Effector memory CD8-positive, alpha-beta T cell (primary cell): Measurements from ENCODE around the gene PJA1.
A peak's percentile ranks its signal among the peaks of the same experiment; 100 is the strongest.

Experiments
- ATAC-seq: fragments of 150-1000 bp; cut with Tn5 transposase; replicated peaks from 2 replicates; pipeline ENCODE4 v1.10.0; 2021; ENCODE audit warnings: mild to moderate bottlenecking, moderate library complexity
- DNase-seq, 3 experiments: peaks; one replicate each; pipeline ENCODE4 v3.0.0; 2021
- H3K27ac Mint-ChIP-seq, 2 donors: one replicate each; pipeline ENCODE4 v1.8.0; 2022; ENCODE audit warnings: mild to moderate bottlenecking in 2 of 2, mixed read lengths in 2 of 2, moderate library complexity in 2 of 2
- H3K27me3 Mint-ChIP-seq, 2 donors: one replicate each; pipeline ENCODE4 v1.8.0; 2022; ENCODE audit warnings: mixed read lengths in 2 of 2
- H3K36me3 Mint-ChIP-seq: one replicate; pipeline ENCODE4 v1.8.0; 2022; ENCODE audit warnings: mild to moderate bottlenecking, moderate library complexity, mixed read lengths; ENCODE audit not compliant: insufficient read depth
- H3K4me1 Mint-ChIP-seq, 2 donors: one replicate each; pipeline ENCODE4 v1.8.0; 2022; ENCODE audit warnings: low read depth in 2 of 2, mixed read lengths in 2 of 2
- H3K4me3 Mint-ChIP-seq, 2 donors: one replicate each; pipeline ENCODE4 v1.8.0; 2022; ENCODE audit warnings: mild to moderate bottlenecking in 2 of 2, mixed read lengths in 2 of 2, moderate library complexity in 2 of 2
- H3K9me3 Mint-ChIP-seq, 2 donors: one replicate each; pipeline ENCODE4 v1.8.0; 2022; ENCODE audit warnings: mixed read lengths in 2 of 2

Gene PJA1

DNA sequence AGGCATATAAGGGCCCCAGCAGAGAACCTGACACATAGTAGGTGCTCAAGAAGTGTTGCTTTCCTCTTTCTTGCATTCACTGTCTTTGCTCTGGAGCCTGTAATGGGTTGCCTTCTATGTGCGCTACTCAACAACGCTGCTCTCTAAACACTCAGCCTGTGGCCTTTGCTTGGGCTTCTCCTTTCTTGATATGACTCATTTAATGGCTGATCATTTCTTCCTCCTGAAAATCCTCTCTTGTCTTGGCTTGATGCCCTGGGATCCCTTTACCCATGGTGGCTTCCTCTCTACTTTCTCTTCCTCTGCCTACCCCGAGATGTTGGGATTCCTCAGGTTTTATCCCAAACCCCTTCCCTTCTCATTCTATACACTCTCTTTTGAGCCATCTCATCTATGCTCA, 19.9 kb upstream of the PJA1 start:
- no peaks in the 10 kb centered on the region for H3K9me3 Mint-ChIP-seq
- ATAC-seq, result no peak
- no peak for DNase-seq
- no peak overlapping the region for H3K27ac Mint-ChIP-seq
- H3K4me3 Mint-ChIP-seq, result no peak overlapping the region
- peaks cover 4 to 9% of the 10 kb centered on the region in 2 donors for H3K27me3 Mint-ChIP-seq
- H3K36me3 Mint-ChIP-seq, result peaks cover 3% of the 10 kb centered on the region
- no peaks in the 10 kb centered on the region for H3K4me1 Mint-ChIP-seq

DNA sequence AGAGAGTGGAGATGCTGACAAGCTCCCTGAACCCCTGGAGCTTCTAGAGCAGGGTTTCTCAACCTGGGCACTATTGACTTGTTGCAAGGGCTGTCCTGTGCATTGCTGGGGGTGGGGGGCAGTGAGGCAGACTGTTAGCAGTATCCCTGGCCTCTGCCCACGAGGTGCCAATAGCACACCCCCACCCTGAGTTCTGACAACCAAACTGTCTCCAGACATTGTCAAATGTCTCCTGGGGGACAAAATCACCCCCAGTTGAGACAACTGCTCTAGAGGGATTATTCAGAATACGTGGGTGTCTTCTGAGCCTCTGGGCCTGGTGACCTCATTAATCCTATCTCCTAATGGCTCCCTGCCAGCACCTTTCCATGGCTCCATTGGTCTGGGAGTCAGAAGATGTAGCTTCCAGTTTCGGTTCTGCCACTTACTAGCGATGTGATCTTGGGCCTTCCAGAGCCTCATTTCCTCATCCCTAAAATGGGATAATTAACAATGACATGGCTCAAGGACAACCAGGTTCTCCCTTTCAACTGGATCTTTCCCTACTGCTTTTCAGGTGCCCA, 17.6 kb upstream of the PJA1 start:
- Mint-ChIP-seq H3K36me3 (peaks cover 3% of the 10 kb centered on the region), H3K27ac (no peak overlapping the region), H3K9me3 (no peaks in the 10 kb centered on the region), H3K27me3 (peaks cover 9 to 15% of the 10 kb centered on the region in 2 donors), H3K4me3 (no peak overlapping the region), H3K4me1 (peaks cover 0 to 2% of the 10 kb centered on the region in 2 donors)
- DNase-seq, result no peak
- ATAC-seq, result no peak

DNA sequence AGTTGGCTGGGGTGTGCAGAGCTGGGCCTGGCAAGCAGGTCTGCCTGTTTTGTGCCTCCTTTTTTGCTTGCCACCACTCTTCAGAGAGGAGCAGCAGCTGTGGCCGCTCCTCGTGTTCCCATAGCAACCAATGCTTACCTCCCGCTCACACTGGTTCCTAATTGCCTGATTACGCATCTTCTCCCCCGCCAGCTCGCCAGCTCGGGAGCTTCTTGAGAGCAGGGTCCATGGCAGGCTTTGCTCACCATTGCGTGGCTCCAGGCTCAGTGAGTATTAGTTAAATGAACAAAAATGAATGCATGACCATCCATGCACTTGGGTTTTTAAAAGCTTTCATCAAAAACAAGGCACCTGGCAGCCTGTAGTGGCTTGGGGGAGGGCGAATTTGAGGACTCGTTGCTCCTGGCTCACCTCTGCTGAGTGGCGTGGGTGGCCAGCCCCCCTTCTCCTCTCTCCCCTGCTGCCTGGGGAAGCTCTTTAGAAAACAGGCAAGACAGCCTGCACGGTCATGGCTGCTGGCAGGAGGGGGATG, 14.2 kb upstream of the PJA1 start:
- H3K27ac Mint-ChIP-seq, result no peak overlapping the region
- ATAC-seq (no peak), DNase-seq (no peak)
- H3K27me3 Mint-ChIP-seq, result peaks cover 9 to 15% of the 10 kb centered on the region in 2 donors
- peaks cover 0 to 2% of the 10 kb centered on the region in 2 donors for H3K4me1 Mint-ChIP-seq
- H3K9me3 Mint-ChIP-seq, result no peaks in the 10 kb centered on the region
- no peak overlapping the region for H3K4me3 Mint-ChIP-seq
- no peaks in the 10 kb centered on the region for H3K36me3 Mint-ChIP-seq

DNA sequence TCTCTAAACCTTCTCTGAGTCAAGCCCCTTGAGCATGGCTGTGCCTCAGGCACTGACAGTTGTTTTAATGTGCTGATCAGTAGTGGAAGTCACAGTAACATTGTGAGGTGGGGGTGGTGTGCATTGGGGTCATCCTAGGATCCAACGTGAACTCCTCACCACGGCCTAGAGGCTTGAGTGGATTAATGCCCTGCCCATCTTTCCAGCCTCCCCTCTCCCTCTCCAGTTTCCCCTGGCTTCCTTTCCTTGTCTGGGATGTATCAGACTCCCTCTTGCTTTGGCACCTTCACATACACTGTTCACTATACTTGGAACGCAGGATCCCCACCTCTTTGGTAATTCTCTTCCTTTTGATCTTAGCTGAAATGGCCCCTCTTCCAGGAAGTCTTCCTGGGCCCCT, 13.3 kb upstream of the PJA1 start:
- DNase-seq, result no peak
- Mint-ChIP-seq H3K27me3 (peaks cover 9 to 15% of the 10 kb centered on the region in 2 donors), H3K36me3 (no peaks in the 10 kb centered on the region), H3K9me3 (no peaks in the 10 kb centered on the region), H3K27ac (no peak overlapping the region), H3K4me3 (no peak overlapping the region), H3K4me1 (peaks cover 0 to 2% of the 10 kb centered on the region in 2 donors)
- ATAC-seq, result no peak

DNA sequence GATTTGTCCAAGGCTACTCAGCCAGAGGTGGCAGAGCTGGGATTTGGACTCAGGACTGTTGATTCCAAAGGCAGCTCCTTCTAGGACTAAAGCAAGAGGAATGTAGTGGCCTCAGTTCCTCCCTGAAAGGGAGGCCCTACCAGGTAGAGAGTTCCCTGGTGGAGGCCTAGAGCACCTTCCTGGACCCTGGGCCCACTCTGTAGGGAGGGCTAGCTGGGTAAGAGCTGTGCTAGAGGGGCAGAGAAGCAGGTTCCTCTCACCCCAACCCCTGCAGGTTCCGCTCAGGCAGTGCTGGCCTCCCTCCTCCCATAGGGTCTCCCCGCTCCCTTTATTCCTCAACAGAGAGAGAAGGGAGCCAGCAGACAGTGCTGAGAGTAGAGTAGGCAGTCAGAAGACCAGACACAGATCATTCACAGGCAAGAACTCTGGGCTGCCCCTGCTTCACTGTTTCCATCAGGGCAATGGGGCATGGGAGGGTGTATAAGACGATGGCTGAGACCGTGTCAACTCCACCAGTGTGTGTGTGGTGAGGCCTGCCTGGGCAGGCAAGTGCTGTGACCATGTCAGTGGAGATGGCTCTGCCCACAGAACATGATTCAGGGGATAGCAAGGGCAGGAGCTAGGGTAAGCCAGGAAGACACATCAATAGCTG, 12.4 kb upstream of the PJA1 start:
- no peak for ATAC-seq

DNA sequence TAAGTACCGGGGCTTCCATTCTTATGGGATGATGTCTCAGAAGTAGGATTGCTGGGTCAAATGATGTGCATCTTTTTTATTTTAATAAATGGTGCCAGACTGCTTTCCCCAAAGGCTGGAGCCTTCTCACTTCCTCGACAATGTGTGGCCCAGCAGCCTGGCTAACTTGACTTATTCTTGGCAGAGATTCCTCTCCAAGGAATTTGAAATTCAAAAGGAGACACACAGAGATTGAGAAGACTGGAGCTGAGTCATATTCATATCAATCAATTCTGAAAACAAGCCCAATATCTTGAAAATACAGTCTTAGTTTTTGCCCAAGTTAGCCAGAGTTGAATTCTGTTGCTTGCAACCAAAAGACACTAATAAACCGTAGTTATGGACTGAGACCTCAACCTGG, 10.8 kb upstream of the PJA1 start:
- Mint-ChIP-seq H3K4me3 (no peak overlapping the region), H3K36me3 (no peaks in the 10 kb centered on the region), H3K27me3 (peaks cover 9 to 15% of the 10 kb centered on the region in 2 donors), H3K9me3 (no peaks in the 10 kb centered on the region), H3K4me1 (peaks cover 0 to 2% of the 10 kb centered on the region in 2 donors), H3K27ac (no peak overlapping the region)
- ATAC-seq (no peak), DNase-seq (no peak)

More for the DNA sequence above, 12.4 kb upstream of the PJA1 start:
- H3K27ac Mint-ChIP-seq, result no peak overlapping the region
- H3K36me3 Mint-ChIP-seq, result no peaks in the 10 kb centered on the region
- peaks cover 9 to 15% of the 10 kb centered on the region in 2 donors for H3K27me3 Mint-ChIP-seq
- H3K4me1 Mint-ChIP-seq, result peaks cover 0 to 2% of the 10 kb centered on the region in 2 donors
- H3K4me3 Mint-ChIP-seq, result no peak overlapping the region
- no peaks in the 10 kb centered on the region for H3K9me3 Mint-ChIP-seq
- DNase-seq, result no peak

DNA sequence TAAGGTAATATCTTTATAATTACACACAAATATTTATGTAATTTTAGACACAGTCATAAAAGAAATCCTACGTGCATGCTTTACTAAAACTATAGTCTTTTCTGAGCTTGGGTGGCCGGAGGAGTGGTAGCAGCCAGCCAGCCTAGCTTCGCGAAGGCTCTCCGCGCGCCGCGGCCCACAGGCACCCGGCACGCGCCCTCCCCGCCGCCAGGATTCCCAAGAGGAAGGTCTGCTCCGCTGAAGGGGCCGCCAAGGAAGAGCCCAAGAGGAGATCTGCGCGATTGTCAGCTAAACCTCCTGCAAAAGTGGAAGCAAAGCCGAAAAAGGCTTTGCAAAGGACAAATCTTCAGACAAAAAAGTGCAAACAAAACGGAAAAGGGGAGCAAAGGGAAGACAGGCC, 8.7 kb upstream of the PJA1 start:
- H3K4me3 Mint-ChIP-seq, result no peak overlapping the region
- no peaks in the 10 kb centered on the region for H3K9me3 Mint-ChIP-seq
- H3K27ac Mint-ChIP-seq, result no peak overlapping the region
- no peaks in the 10 kb centered on the region for H3K36me3 Mint-ChIP-seq
- no peak for DNase-seq
- no peak for ATAC-seq
- H3K27me3 Mint-ChIP-seq, result no peaks in the 10 kb centered on the region
- H3K4me1 Mint-ChIP-seq, result no peaks in the 10 kb centered on the region

DNA sequence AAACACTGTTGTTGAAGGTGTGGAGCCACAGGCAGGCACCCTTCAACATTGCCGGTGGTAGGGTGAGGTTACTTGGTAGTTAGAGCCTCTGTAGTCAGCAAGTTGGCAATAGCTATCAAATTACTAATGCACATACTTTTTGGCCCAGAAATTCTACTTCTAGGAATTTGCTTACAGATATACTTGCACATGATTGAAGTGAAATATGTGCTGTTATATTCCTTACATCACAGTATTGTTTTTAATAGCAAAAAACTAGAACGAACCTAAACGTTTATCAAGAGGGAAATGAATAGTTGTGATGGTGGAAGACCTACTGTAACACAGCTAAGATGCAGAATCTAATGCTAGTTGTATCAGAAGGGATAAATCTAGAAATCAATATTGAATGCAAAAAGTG, 7.7 kb upstream of the PJA1 start:
- no peaks in the 10 kb centered on the region for H3K9me3 Mint-ChIP-seq
- no peaks in the 10 kb centered on the region for H3K27me3 Mint-ChIP-seq
- no peak overlapping the region for H3K27ac Mint-ChIP-seq
- no peaks in the 10 kb centered on the region for H3K36me3 Mint-ChIP-seq
- H3K4me3 Mint-ChIP-seq, result no peak overlapping the region
- no peak for DNase-seq
- no peak for ATAC-seq
- no peaks in the 10 kb centered on the region for H3K4me1 Mint-ChIP-seq

DNA sequence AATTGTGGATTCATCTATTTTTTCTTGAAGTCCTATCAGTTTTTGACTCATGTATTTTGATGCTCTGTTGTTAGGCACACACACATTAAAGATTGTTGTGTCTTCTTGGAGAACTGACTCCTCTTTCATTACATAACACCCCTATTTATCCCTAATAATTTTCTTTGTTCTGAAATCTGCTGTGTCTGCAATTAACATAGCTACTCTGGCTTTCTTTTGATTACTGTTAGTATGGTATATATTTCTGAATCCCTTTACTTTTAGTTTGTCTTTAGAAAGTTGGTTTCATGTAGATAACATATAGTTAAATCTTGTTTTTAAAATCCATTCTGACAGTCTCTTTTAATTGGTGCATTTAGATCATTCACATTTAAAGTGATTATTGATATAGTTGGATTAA, 5.1 kb upstream of the PJA1 start:
- ATAC-seq, result no peak
- Mint-ChIP-seq H3K36me3 (peaks cover 2% of the 10 kb centered on the region), H3K9me3 (no peaks in the 10 kb centered on the region), H3K27ac (no peak overlapping the region), H3K4me1 (no peaks in the 10 kb centered on the region), H3K27me3 (no peaks in the 10 kb centered on the region), H3K4me3 (no peak overlapping the region)
- no peak for DNase-seq

DNA sequence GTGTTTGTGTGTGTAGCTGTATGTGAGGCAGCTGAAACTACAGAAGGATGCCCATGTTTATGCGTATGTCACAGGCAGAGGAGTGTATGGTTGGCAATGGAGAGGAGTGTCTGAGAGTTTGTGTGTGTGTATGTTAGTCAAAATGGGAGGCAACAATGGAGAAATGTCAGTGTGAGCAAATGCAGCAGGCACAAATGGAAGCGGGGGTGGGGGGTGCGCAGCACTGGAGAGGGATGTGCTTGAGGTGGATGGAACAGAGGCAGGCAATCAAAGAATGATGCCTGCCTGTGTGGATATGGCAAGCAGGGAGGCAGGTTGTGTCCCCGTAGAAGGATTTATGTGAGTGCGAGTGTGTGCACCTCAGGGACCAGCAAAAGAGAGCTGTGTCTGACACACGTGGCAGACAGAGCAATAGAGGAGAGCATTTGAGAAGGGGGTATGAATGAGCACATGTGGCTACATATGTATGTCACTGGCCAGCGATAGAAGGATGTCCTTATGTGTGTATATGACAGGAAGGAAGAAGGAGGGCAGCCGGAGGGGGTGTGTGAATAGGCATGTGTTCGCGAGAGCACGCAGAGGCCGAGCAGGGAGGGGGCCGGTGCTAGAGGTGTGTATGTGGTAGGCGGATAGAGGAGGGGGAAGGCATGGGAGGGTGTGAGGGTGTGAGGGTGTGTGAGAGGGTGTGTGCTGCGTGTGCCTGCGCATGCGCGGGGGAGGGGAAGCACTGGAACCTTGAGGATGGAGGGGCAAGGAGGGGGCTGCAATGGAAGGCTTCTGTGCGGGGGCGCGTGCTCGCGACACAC, 1.1 kb downstream of the PJA1 start:
- peak; percentile 36 to 46 (median 37) for DNase-seq
- Mint-ChIP-seq H3K9me3 (no peaks in the 10 kb centered on the region), H3K4me3 (peak overlapping the region; percentile 78 to 90), H3K36me3 (peaks cover 13% of the 10 kb centered on the region), H3K4me1 (peaks cover 27 to 36% of the 10 kb centered on the region in 2 donors), H3K27me3 (no peaks in the 10 kb centered on the region), H3K27ac (peak overlapping the region; percentile 86 to 87)
- ATAC-seq, result peak; percentile 78

DNA sequence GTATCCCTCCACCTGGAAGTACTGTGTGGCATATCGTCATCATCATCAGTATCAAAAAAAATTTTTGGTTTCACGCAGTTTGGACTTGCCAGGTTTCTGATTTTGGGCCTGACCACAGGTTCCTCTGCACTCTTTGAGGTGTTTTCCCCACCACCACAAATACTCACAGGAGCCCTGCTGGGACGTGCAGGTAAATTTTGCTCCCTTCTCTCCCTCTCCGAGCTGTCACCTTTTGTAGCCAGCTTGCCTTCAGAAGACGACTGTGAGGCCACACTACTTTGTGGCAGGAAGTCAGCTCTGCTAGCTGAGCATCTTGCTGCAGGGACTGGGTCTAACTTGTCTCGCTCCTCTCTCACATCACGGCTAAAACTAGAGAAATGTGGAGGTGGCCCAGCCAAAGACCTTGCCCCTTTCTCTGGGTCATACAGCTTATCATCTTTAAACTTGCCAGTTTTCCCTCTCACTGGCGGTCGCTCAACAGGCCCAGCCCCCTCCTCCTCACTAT, 2.8 kb downstream of the PJA1 start:
- Mint-ChIP-seq H3K27ac (peak overlapping the region; percentile 60 to 86), H3K4me1 (peaks cover 27 to 36% of the 10 kb centered on the region in 2 donors), H3K9me3 (no peaks in the 10 kb centered on the region), H3K4me3 (peak overlapping the region in 1 of 2 donors; percentile 90), H3K36me3 (peaks cover 13% of the 10 kb centered on the region), H3K27me3 (no peaks in the 10 kb centered on the region)
- ATAC-seq, result peak; percentile 8
- no peak for DNase-seq

DNA sequence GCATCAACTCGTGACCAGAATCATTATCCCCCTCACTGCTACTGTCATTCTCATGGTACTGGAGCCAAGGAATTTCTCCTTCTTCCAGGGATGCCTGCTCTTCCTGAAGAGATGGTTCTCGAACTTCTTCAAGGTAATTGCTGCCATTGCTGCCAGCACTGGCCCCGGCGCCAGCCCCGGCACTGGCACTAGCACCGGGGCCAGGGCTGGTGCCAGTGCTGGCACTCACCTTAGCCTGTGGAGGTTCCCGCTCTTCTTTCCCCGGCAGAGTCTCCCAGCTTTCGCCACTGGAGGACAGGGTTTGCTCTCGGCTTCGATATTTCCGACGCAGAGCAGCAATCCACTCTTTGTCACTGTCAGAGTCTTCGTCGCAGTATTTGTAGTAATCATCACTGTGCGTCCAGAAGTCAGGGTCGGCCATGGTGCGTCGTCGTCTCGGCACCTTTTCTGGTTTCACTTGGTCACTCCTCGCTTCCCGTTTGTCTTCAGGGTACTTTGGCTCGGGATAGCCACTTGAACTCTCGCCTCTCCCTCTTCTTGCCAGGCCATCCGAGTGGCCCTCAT, 3.4 kb downstream of the PJA1 start:
- Mint-ChIP-seq H3K4me3 (no peak overlapping the region), H3K9me3 (no peaks in the 10 kb centered on the region), H3K27ac (peak overlapping the region; percentile 60 to 86), H3K36me3 (peaks cover 13% of the 10 kb centered on the region), H3K4me1 (peaks cover 27 to 36% of the 10 kb centered on the region in 2 donors), H3K27me3 (no peaks in the 10 kb centered on the region)
- ATAC-seq, result no peak
- DNase-seq, result no peak

DNA sequence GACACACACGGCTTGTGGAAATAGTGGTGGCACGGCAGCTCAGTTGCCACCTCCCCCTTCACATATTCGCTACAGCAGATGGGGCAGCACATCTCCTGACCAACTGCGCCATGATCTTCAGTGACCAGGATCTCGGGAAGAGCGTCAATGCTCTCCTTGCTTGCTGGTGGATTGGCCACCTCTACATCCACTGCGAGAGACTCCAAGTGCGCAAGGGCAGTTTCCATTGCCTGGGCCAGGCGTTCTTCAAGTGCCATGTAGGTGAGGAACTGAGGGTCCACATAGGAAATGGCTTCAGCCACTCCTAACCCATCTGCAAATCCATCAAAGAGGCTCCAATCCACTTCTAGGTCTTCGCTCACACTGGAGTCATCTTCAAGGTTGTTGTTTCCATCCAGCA, 3.9 kb downstream of the PJA1 start:
- DNase-seq (no peak), ATAC-seq (no peak)
- H3K4me3 Mint-ChIP-seq, result no peak overlapping the region
- peaks cover 27 to 36% of the 10 kb centered on the region in 2 donors for H3K4me1 Mint-ChIP-seq
- H3K27me3 Mint-ChIP-seq, result no peaks in the 10 kb centered on the region
- H3K36me3 Mint-ChIP-seq, result peaks cover 13% of the 10 kb centered on the region
- H3K27ac Mint-ChIP-seq, result no peak overlapping the region
- H3K9me3 Mint-ChIP-seq, result no peaks in the 10 kb centered on the region
